H9 (cell line): ENCODE measurements around the gene CST4. TPM values are rescaled to one million over a fixed set of nuclear protein-coding genes. Genes with fewer than 3 reads are reported as not detected.

Source experiments
- DNase-seq: peaks from one replicate; pipeline ENCODE4 v3.0.0-alpha.2; 2017
- H2AFZ ChIP-seq: one replicate; pipeline ENCODE4 v1.6.1; 2013; ENCODE audit warnings: mild to moderate bottlenecking, low read length, control low read depth, moderate library complexity
- H2AK5ac ChIP-seq: 2 replicates; pipeline ENCODE4 v1.6.1; 2013; ENCODE audit warnings: low read length, control low read depth, mixed read lengths; ENCODE audit not compliant: insufficient read length
- H2BK120ac ChIP-seq: one replicate; pipeline ENCODE4 v1.6.1; 2013; ENCODE audit warnings: low read depth, mild to moderate bottlenecking, low read length, control low read depth, inconsistent platforms; ENCODE audit not compliant: poor library complexity, severe bottlenecking
- H2BK12ac ChIP-seq: 2 replicates; pipeline ENCODE4 v1.6.1; 2013; ENCODE audit warnings: low read length, control low read depth, mixed read lengths, low read depth; ENCODE audit not compliant: insufficient read length
- H2BK15ac ChIP-seq: 2 replicates; pipeline ENCODE4 v1.6.1; 2013; ENCODE audit warnings: low read depth, low read length, control low read depth
- H2BK20ac ChIP-seq: one replicate; pipeline ENCODE4 v1.6.1; 2013; ENCODE audit warnings: low read depth, mild to moderate bottlenecking, low read length, control low read depth, inconsistent platforms; ENCODE audit not compliant: poor library complexity, severe bottlenecking
- H2BK5ac ChIP-seq: 2 replicates; pipeline ENCODE4 v1.6.1; 2013; ENCODE audit warnings: low read length, control low read depth, mixed read lengths; ENCODE audit not compliant: insufficient read length
- H3K14ac ChIP-seq: 2 replicates; pipeline ENCODE4 v1.6.1; 2013; ENCODE audit warnings: low read length, control low read depth; ENCODE audit not compliant: insufficient read depth
- H3K18ac ChIP-seq: 2 replicates; pipeline ENCODE4 v1.6.1; 2013; ENCODE audit warnings: low read depth, mild to moderate bottlenecking, mixed read lengths, low read length, control low read depth; ENCODE audit not compliant: insufficient read length
- H3K23ac ChIP-seq: 2 replicates; pipeline ENCODE4 v1.6.1; 2013; ENCODE audit warnings: low read length, control low read depth, mixed read lengths, low read depth; ENCODE audit not compliant: insufficient read length
- H3K23me2 ChIP-seq: 2 replicates; pipeline ENCODE4 v1.6.1; 2013; ENCODE audit warnings: low read depth, mild to moderate bottlenecking, mixed read lengths, low read length, control low read depth; ENCODE audit not compliant: insufficient read length, poor library complexity, severe bottlenecking
- H3K27ac ChIP-seq: 2 replicates; pipeline ENCODE4 v1.5.1; 2013; ENCODE audit warnings: low read length, control low read depth, mixed read lengths, low read depth; ENCODE audit not compliant: insufficient read length
- H3K27me3 ChIP-seq: 2 replicates; pipeline ENCODE4 v1.6.1; 2013; ENCODE audit warnings: low read length, control low read depth, inconsistent platforms; ENCODE audit not compliant: insufficient read depth
- H3K4ac ChIP-seq: 2 replicates; pipeline ENCODE4 v1.6.1; 2013; ENCODE audit warnings: low read depth, mild to moderate bottlenecking, control low read depth, inconsistent platforms, low read length, moderate library complexity
- H3K4me1 ChIP-seq: 2 replicates; pipeline ENCODE4 v1.6.1; 2013; ENCODE audit warnings: low read length, control low read depth, inconsistent platforms; ENCODE audit not compliant: insufficient read depth
- H3K4me2 ChIP-seq: 2 replicates; pipeline ENCODE4 v1.6.1; 2013; ENCODE audit warnings: low read length, control low read depth, mixed read lengths; ENCODE audit not compliant: insufficient read length, insufficient read depth
- H3K56ac ChIP-seq: 2 replicates; pipeline ENCODE4 v1.6.1; 2013; ENCODE audit warnings: low read depth, mild to moderate bottlenecking, mixed read lengths, low read length, control low read depth; ENCODE audit not compliant: insufficient read length
- H3K79me1 ChIP-seq: 2 replicates; pipeline ENCODE4 v1.6.1; 2013; ENCODE audit warnings: low read depth, mild to moderate bottlenecking, moderate library complexity, low read length, control low read depth, inconsistent platforms; ENCODE audit not compliant: insufficient read depth, poor library complexity, severe bottlenecking
- H3K79me2 ChIP-seq: 2 replicates; pipeline ENCODE4 v1.6.1; 2013; ENCODE audit warnings: low read length, control low read depth, inconsistent platforms; ENCODE audit not compliant: insufficient read depth
- H3K9ac ChIP-seq: 2 replicates; pipeline ENCODE4 v1.6.1; 2013; ENCODE audit warnings: low read length, control low read depth, mixed read lengths; ENCODE audit not compliant: insufficient read length; ENCODE audit errors: extremely low read depth
- H3K9me3 ChIP-seq: one replicate; pipeline ENCODE4 v1.6.1; 2013; ENCODE audit warnings: low read depth, low read length, inconsistent platforms; ENCODE audit not compliant: control insufficient read depth
- H3T11ph ChIP-seq: one replicate; pipeline ENCODE4 v1.6.1; 2013; ENCODE audit warnings: mild to moderate bottlenecking, low read length, control low read depth, inconsistent platforms
- H4K20me1 ChIP-seq: one replicate; pipeline ENCODE4 v1.6.1; 2013; ENCODE audit not compliant: control insufficient read depth, insufficient read length, insufficient read depth
- H4K5ac ChIP-seq: 2 replicates; pipeline ENCODE4 v1.6.1; 2013; ENCODE audit warnings: low read depth, mild to moderate bottlenecking, mixed read lengths, low read length, control low read depth; ENCODE audit not compliant: insufficient read length
- H4K8ac ChIP-seq: replicated peaks from 2 replicates; pipeline ENCODE4 v1.6.1; 2013; ENCODE audit warnings: low read length, control low read depth, mixed read lengths, low read depth; ENCODE audit not compliant: insufficient read length
- H4K91ac ChIP-seq: 2 replicates; pipeline ENCODE4 v1.6.1; 2013; ENCODE audit warnings: low read depth, mild to moderate bottlenecking, moderate library complexity, mixed read lengths, low read length, control low read depth; ENCODE audit not compliant: insufficient read length
- H3K27ac Mint-ChIP-seq, 3 experiments: 2 replicates in 2 of 3; 3 replicates in 1 of 3; pipeline ENCODE4 v1.8.0; 2020 to 2021; ENCODE audit warnings: mixed read lengths in 3 of 3, mild to moderate bottlenecking in 1 of 3, moderate library complexity in 1 of 3
- H3K27me3 Mint-ChIP-seq: 2 replicates; pipeline ENCODE4 v1.8.0; 2021; ENCODE audit warnings: low read depth, mild to moderate bottlenecking, moderate library complexity, mixed read lengths
- H3K36me3 Mint-ChIP-seq, 3 experiments: 2 replicates in 2 of 3; 3 replicates in 1 of 3; pipeline ENCODE4 v1.8.0; 2020 to 2021; ENCODE audit warnings: low read depth in 3 of 3, mixed read lengths in 3 of 3; ENCODE audit not compliant: insufficient read depth in 1 of 3
- H3K4me1 Mint-ChIP-seq, 2 experiments: 2 replicates each; pipeline ENCODE4 v1.8.0; 2020; ENCODE audit warnings: mixed read lengths in 2 of 2
- H3K4me3 Mint-ChIP-seq, 2 experiments: 2 replicates in 1 of 2; 3 replicates in 1 of 2; pipeline ENCODE4 v1.8.0; 2020 to 2021; ENCODE audit warnings: mild to moderate bottlenecking in 2 of 2, mixed read lengths in 2 of 2, moderate library complexity in 1 of 2
- H3K9me3 Mint-ChIP-seq, 2 experiments: 2 replicates in 1 of 2; 3 replicates in 1 of 2; pipeline ENCODE4 v1.8.0; 2020; ENCODE audit warnings: mild to moderate bottlenecking in 2 of 2, mixed read lengths in 2 of 2, moderate library complexity in 1 of 2
- WGBS: extraction: QIAGEN DNeasy Blood & Tissue Kit; methylation state at CpG from one replicate; pipeline ENCODE4 v1.1.7; 2013; ENCODE audit warnings: missing lambda C conversion rate, low lambda C conversion rate, mixed read lengths; ENCODE audit not compliant: insufficient read length; ENCODE audit errors: extremely low coverage; 5-methylcytosine and 5-hydroxymethylcytosine counted together
- total RNA-seq: library from RNA; stranded (reverse); gene quantifications from 2 replicates; pipeline ENCODE4 v1.2.1, GENCODE V29; 2021
- TF ChIP-seq, protein P1 (sequence below): fragments of 200-600 bp; sonication (generic); conservative IDR thresholded peaks from 3 replicates; pipeline ENCODE4 v1.8.0; 2021; ENCODE audit warnings: antibody characterized with exemption, mild to moderate bottlenecking

The CST4 gene
- total RNA-seq, 1 experiment from 2014 or later = not detected

DNA sequence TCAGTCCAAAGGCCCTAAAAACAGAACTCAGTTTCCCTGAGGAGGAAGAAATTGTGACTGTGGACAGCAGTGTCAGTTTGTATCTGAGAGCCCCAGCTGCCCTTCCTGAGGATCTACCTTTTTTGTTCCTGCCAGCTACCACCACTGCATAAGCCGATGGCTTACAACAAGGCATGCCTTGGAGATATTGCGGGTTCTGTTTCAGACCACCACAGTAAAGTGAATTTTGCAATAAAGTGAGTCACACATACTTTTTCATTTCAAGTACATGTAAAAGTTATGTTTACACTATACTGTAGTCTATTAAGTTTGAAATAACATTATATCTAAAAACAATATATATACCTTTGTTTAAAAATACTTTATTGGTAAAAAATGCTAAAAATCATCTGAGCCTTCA, 41.5 kb downstream of the CST4 start:
- H4K8ac ChIP-seq = no peak overlapping the region
- no peak overlapping the region for H3K27ac ChIP-seq
- H3K4ac ChIP-seq = no peak overlapping the region
- no peaks in the 10 kb centered on the region for H3K9me3 ChIP-seq
- H4K91ac ChIP-seq = no peak overlapping the region
- H2BK5ac ChIP-seq = no peak overlapping the region
- no peak overlapping the region for H2AK5ac ChIP-seq
- no peak overlapping the region for H2AFZ ChIP-seq
- no peaks in the 10 kb centered on the region for H3K27me3 ChIP-seq
- no peaks in the 10 kb centered on the region for H3K23me2 ChIP-seq
- Mint-ChIP-seq H3K36me3 (no peaks in the 10 kb centered on the region; a peak in 1 of 7 replicates), H3K9me3 (no peaks in the 10 kb centered on the region; a peak in 1 of 5 replicates), H3K27me3 (peaks cover 1% of the 10 kb centered on the region; the same call in 1 of the 2 replicates), H3K4me3 (no peak overlapping the region), H3K4me1 (peaks cover 8 to 11% of the 10 kb centered on the region in 2 experiments), H3K27ac (no peak overlapping the region)
- H2BK20ac ChIP-seq = no peak overlapping the region
- no peaks in the 10 kb centered on the region for H3K79me2 ChIP-seq
- no CpG with 5 or more reads among the region's 2 CpGs for WGBS
- H2BK120ac ChIP-seq = no peak overlapping the region
- no peak overlapping the region for H3K4me2 ChIP-seq
- no peak overlapping the region for H3T11ph ChIP-seq
- no peak for DNase-seq
- no peaks in the 10 kb centered on the region for H3K79me1 ChIP-seq
- H2BK15ac ChIP-seq = no peak overlapping the region
- TF ChIP-seq, protein P1, sequence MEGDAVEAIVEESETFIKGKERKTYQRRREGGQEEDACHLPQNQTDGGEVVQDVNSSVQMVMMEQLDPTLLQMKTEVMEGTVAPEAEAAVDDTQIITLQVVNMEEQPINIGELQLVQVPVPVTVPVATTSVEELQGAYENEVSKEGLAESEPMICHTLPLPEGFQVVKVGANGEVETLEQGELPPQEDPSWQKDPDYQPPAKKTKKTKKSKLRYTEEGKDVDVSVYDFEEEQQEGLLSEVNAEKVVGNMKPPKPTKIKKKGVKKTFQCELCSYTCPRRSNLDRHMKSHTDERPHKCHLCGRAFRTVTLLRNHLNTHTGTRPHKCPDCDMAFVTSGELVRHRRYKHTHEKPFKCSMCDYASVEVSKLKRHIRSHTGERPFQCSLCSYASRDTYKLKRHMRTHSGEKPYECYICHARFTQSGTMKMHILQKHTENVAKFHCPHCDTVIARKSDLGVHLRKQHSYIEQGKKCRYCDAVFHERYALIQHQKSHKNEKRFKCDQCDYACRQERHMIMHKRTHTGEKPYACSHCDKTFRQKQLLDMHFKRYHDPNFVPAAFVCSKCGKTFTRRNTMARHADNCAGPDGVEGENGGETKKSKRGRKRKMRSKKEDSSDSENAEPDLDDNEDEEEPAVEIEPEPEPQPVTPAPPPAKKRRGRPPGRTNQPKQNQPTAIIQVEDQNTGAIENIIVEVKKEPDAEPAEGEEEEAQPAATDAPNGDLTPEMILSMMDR = no peak
- no peak overlapping the region for H3K18ac ChIP-seq
- H3K14ac ChIP-seq = no peak overlapping the region
- no peaks in the 10 kb centered on the region for H4K20me1 ChIP-seq
- H4K5ac ChIP-seq = no peak overlapping the region
- H2BK12ac ChIP-seq = no peak overlapping the region
- H3K56ac ChIP-seq = no peak overlapping the region
- H3K4me1 ChIP-seq = no peaks in the 10 kb centered on the region; the same call in 1 of the 2 replicates
- H3K9ac ChIP-seq = no peak overlapping the region
- no peak overlapping the region for H3K23ac ChIP-seq
